IMR-90 (cell line): Measurements from ENCODE around the gene GSK3B.

ENCODE experiments used
- CEBPB ChIP-seq: IDR thresholded peaks from 2 replicates; pipeline ENCODE4 v1.6.1; 2012; ENCODE audit warnings: low read depth, low read length, improper control_type of control experiment
- CTCF ChIP-seq: conservative IDR thresholded peaks from 2 replicates; pipeline ENCODE4 v1.5.1; 2012; ENCODE audit warnings: mild to moderate bottlenecking, low read depth, low read length, improper control_type of control experiment
- FOS ChIP-seq: fragments of 150-350 bp; IDR thresholded peaks from 2 replicates; pipeline ENCODE4 v1.6.1; 2016; ENCODE audit warnings: low read depth, low read length
- MAFK ChIP-seq: IDR thresholded peaks from 2 replicates; pipeline ENCODE4 v1.6.1; 2012; ENCODE audit warnings: low read depth, low read length, improper control_type of control experiment
- MXI1 ChIP-seq: IDR thresholded peaks from 2 replicates; pipeline ENCODE4 v1.6.1; 2012; ENCODE audit warnings: low read depth, mild to moderate bottlenecking, low read length, moderate library complexity, borderline replicate concordance
- NFE2L2 ChIP-seq: fragments of 150-350 bp; IDR thresholded peaks from 2 replicates; pipeline ENCODE4 v1.6.1; 2016; ENCODE audit warnings: low read depth, mild to moderate bottlenecking, low read length
- POLR2A ChIP-seq: IDR thresholded peaks from 2 replicates; pipeline ENCODE4 v1.6.1; 2012; ENCODE audit warnings: mild to moderate bottlenecking, low read depth, low read length
- RAD21 ChIP-seq: IDR thresholded peaks from 2 replicates; pipeline ENCODE4 v1.6.1; 2012; ENCODE audit warnings: low read length, improper control_type of control experiment
- RFX5 ChIP-seq: IDR thresholded peaks from 2 replicates; pipeline ENCODE4 v1.8.0; 2012; ENCODE audit warnings: low read depth, mild to moderate bottlenecking, low read length, moderate library complexity
- SMC3 ChIP-seq: fragments of 150-350 bp; IDR thresholded peaks from 2 replicates; pipeline ENCODE4 v1.6.1; 2016; ENCODE audit warnings: low read depth, mild to moderate bottlenecking, antibody characterized with exemption, low read length, moderate library complexity
- USF2 ChIP-seq: fragments of 150-350 bp; IDR thresholded peaks from 2 replicates; pipeline ENCODE4 v1.6.1; 2017; ENCODE audit warnings: mild to moderate bottlenecking, antibody characterized with exemption, low read length, low read depth

GRCh38 chr3:120111898-120112297 lies 17.7 kb upstream of the GSK3B start:
- TF ChIP-seq MAFK, result no peak
- TF ChIP-seq MXI1, result no peak
- no peak for TF ChIP-seq CEBPB
- no peak for TF ChIP-seq CTCF
- no peak for TF ChIP-seq RAD21
- no peak for TF ChIP-seq NFE2L2
- no peak for TF ChIP-seq POLR2A
- no peak for TF ChIP-seq USF2
- TF ChIP-seq FOS, result no peak
- no peak for TF ChIP-seq RFX5
- TF ChIP-seq SMC3, result no peak
